ENCODE results near the gene GNPTG. TPM values are rescaled to one million over a fixed set of nuclear protein-coding genes. Genes with fewer than 3 reads are reported as not detected.

The GNPTG gene
- total and polyA plus RNA-seq, 2 of the 13 experiments (the other 11 are each of a cell fraction or from before 2014, with no cell fraction given), result 22.7 to 71.1 TPM

DNA sequence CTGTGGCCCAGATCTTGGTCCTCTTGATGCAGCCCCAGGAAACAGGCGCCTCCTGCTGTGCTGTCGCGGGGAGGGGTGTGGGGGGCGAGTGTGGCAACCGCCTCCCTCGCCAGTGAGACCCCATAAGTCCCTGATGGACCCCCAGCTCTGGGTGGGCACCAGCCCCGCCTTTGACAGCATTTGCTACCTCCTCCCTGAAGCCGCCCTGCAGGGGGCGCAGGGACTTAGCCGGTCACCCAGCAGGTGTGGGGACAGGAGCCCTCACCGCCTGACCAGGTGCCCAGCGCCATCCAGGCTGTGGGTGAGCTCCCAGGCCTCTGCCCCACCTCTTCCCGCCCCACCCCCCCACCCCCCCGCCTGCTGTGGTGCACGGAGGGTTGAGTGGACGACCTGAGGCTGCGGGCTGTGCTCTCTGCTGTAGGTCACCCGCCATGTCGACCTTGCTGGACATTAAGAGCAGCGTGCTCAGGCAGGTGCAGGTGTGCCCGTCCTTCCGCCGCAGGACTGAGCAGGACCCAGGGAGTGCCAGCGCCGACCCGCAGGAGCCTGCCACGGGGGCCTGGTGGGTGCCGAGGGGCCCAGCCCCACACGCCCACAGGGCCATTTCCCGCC lies 13.5 kb upstream of the GNPTG start (continued):
- TF ChIP-seq ZBTB4 (CRISPR knock-in tag; IDR thresholded peaks at IDR 0.05; ENCODE audit: borderline replicate concordance) (no peak), HES4 (CRISPR knock-in tag; IDR thresholded peaks at IDR 0.05; ENCODE audit: borderline replicate concordance) (no peak), SMAD3 (CRISPR knock-in tag; IDR thresholded peaks at IDR 0.05) (no peak), ZBTB7B (CRISPR knock-in tag; IDR thresholded peaks at IDR 0.05) (peak; percentile 75), CHD4 (IDR thresholded peaks at IDR 0.05; ENCODE audit: borderline replicate concordance, low read length) (no peak), FIP1L1 (IDR thresholded peaks at IDR 0.05; ENCODE audit: borderline replicate concordance, insufficient read depth, low read depth, low read length) (no peak), MYC (CRISPR knock-in tag; IDR thresholded peaks at IDR 0.05; ENCODE audit: borderline replicate concordance) (0 out of 2 replicates have a peak, but pooled peaks have one; percentile 32), ZNF224 (CRISPR knock-in tag; IDR thresholded peaks at IDR 0.05) (no peak), CREB3 (CRISPR knock-in tag; IDR thresholded peaks at IDR 0.05) (no peak), NFKBIZ (CRISPR knock-in tag; IDR thresholded peaks at IDR 0.05) (no peak), HOMEZ (CRISPR knock-in tag; IDR thresholded peaks at IDR 0.05; ENCODE audit: low read depth) (no peak), GABPB1 (CRISPR knock-in tag; IDR thresholded peaks at IDR 0.05) (0 out of 2 replicates have a peak, but pooled peaks have one; percentile 23), PAX8 (CRISPR knock-in tag; IDR thresholded peaks at IDR 0.05; ENCODE audit: borderline replicate concordance) (no peak), TGIF2 (CRISPR knock-in tag; IDR thresholded peaks at IDR 0.05) (peak; percentile 52; the same call in 1 of the 2 replicates), ZNF512 (CRISPR knock-in tag; IDR thresholded peaks at IDR 0.05) (no peak), ZNF878 (CRISPR knock-in tag; IDR thresholded peaks at IDR 0.05) (no peak), ZNF790 (CRISPR knock-in tag; IDR thresholded peaks at IDR 0.05; ENCODE audit: borderline replicate concordance) (no peak), ZNF557 (CRISPR knock-in tag; IDR thresholded peaks at IDR 0.05) (no peak), RELA (CRISPR knock-in tag; IDR thresholded peaks at IDR 0.05) (no peak), ZFP1 (CRISPR knock-in tag; IDR thresholded peaks at IDR 0.05) (no peak), KAT2B (IDR thresholded peaks at IDR 0.05; ENCODE audit: borderline replicate concordance, low read depth, low read length) (no peak)
- TF ChIP-seq, protein P1, sequence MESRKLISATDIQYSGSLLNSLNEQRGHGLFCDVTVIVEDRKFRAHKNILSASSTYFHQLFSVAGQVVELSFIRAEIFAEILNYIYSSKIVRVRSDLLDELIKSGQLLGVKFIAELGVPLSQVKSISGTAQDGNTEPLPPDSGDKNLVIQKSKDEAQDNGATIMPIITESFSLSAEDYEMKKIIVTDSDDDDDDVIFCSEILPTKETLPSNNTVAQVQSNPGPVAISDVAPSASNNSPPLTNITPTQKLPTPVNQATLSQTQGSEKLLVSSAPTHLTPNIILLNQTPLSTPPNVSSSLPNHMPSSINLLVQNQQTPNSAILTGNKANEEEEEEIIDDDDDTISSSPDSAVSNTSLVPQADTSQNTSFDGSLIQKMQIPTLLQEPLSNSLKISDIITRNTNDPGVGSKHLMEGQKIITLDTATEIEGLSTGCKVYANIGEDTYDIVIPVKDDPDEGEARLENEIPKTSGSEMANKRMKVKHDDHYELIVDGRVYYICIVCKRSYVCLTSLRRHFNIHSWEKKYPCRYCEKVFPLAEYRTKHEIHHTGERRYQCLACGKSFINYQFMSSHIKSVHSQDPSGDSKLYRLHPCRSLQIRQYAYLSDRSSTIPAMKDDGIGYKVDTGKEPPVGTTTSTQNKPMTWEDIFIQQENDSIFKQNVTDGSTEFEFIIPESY (CRISPR knock-in tag; IDR thresholded peaks at IDR 0.05), result no peak
